ENCODE results near the gene YBEY. TPM values are rescaled to one million over a fixed set of nuclear protein-coding genes. Genes with fewer than 3 reads are reported as not detected.

YBEY gene
- total and polyA plus RNA-seq, 2 of the 8 experiments (the other 6 are each of a cell fraction or from before 2014, with no cell fraction given) = 26.9 to 31.9 TPM

DNA sequence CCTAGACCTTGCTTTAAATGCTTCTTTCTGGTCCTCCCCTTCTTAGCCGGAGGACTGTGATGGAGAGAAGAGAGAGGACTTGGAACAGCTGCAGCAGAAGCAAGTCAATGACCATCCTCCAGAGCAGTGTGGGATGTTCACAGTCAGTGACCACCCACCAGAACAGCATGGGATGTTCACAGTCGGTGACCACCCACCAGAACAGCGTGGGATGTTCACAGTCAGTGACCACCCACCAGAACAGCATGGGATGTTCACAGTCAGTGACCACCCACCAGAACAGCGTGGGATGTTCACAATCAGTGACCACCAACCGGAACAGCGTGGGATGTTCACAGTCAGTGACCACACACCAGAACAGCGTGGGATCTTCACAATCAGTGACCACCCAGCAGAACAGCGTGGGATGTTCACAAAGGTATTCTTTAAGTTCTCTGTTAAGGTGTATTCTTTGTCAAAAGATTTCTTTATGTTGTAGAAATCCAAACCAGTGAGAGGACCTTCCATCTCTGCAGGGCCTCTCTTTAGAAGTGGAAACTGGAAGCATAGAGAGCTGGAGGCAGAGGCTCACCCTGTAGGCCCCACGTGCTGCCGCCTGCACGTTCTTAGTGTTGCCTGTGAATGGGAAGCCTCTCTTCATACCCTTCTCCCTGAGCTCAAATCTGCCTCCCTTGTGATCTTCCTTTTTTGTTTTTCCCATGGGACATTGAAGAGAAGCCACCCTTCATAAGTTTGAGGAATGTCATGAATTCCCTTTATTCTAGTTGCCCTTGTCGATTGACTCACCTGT, 48.4 kb downstream of the YBEY start (continued):
- TF ChIP-seq, protein P1, sequence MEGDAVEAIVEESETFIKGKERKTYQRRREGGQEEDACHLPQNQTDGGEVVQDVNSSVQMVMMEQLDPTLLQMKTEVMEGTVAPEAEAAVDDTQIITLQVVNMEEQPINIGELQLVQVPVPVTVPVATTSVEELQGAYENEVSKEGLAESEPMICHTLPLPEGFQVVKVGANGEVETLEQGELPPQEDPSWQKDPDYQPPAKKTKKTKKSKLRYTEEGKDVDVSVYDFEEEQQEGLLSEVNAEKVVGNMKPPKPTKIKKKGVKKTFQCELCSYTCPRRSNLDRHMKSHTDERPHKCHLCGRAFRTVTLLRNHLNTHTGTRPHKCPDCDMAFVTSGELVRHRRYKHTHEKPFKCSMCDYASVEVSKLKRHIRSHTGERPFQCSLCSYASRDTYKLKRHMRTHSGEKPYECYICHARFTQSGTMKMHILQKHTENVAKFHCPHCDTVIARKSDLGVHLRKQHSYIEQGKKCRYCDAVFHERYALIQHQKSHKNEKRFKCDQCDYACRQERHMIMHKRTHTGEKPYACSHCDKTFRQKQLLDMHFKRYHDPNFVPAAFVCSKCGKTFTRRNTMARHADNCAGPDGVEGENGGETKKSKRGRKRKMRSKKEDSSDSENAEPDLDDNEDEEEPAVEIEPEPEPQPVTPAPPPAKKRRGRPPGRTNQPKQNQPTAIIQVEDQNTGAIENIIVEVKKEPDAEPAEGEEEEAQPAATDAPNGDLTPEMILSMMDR (IDR thresholded peaks at IDR 0.05; ENCODE audit: control extremely low read depth in 1 of 3, insufficient read depth in 1 of 3, low read depth in 1 of 3, low read length in 3 of 3) = no peak
- TF ChIP-seq CEBPB (IDR thresholded peaks at IDR 0.05; ENCODE audit: low read depth, low read length) (no peak), NANOG (IDR thresholded peaks at IDR 0.05; ENCODE audit: insufficient read depth, low read depth, low read length, poor library complexity, severe bottlenecking) (no peak), SAP30 (IDR thresholded peaks at IDR 0.05; ENCODE audit: insufficient read depth, insufficient replicate concordance, low read length) (no peak), PHF8 (conservative IDR thresholded peaks at IDR 0.05; ENCODE audit: low read depth, low read length) (no peak), SP1 (IDR thresholded peaks at IDR 0.05; ENCODE audit: low read depth, low read length) (no peak), MAFK (IDR thresholded peaks at IDR 0.05; ENCODE audit: low read depth, low read length) (no peak), GABPA (IDR thresholded peaks at IDR 0.05; ENCODE audit: borderline replicate concordance, insufficient read depth, low read length) (no peak), JUND (IDR thresholded peaks at IDR 0.05; ENCODE audit: low read length) (no peak), ASH2L (IDR thresholded peaks at IDR 0.05; ENCODE audit: low read length) (no peak)
- TF ChIP-seq, protein P2, sequence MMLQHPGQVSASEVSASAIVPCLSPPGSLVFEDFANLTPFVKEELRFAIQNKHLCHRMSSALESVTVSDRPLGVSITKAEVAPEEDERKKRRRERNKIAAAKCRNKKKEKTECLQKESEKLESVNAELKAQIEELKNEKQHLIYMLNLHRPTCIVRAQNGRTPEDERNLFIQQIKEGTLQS (IDR thresholded peaks at IDR 0.05; ENCODE audit: insufficient read depth, low read depth, low read length) = no peak

Measured in H1 (cell line).